ENCODE measurements around the gene NFATC1.

NFATC1 gene

GRCh38 chr18:79395308-79395640 is 456 bp upstream of the NFATC1 start:
- Histone ChIP-seq H2AFZ (ENCODE audit: low read length) (no peak overlapping the region), H3K36me3 (ENCODE audit: insufficient read depth, low read length) (peaks cover 29% of the 10 kb centered on the region), H3F3A (ENCODE audit: insufficient read depth, low read length) (peaks cover 4% of the 10 kb centered on the region; the same call in 1 of the 2 replicates), H4K20me1 (ENCODE audit: insufficient read depth, low read length) (no peaks in the 10 kb centered on the region), H3K27me3 (ENCODE audit: insufficient read depth, low read length) (no peaks in the 10 kb centered on the region), H3K4me1 (ENCODE audit: insufficient read depth, low read length, severe bottlenecking) (peaks cover 34% of the 10 kb centered on the region), H3K27ac (ENCODE audit: low read depth, low read length, poor library complexity, severe bottlenecking) (no peak overlapping the region), H3K79me2 (ENCODE audit: insufficient read depth, low read length) (peaks cover 27% of the 10 kb centered on the region), H3K9ac (ENCODE audit: low read length) (no peak overlapping the region; the same call in 1 of the 2 replicates), H3K4me3 (ENCODE audit: low read depth, low read length, poor library complexity, severe bottlenecking) (peak overlapping the region; percentile 59), H3K9me2 (ENCODE audit: low read depth, low read length) (no peaks in the 10 kb centered on the region), H3K9me3 (ENCODE audit: low read length) (no peaks in the 10 kb centered on the region), H3K4me2 (ENCODE audit: low read length) (peak overlapping the region; percentile 95)
- TF ChIP-seq EZH2 (IDR thresholded peaks at IDR 0.05; ENCODE audit: borderline replicate concordance, low read length) (no peak), CTCF (IDR thresholded peaks at IDR 0.05; ENCODE audit: low read length) (no peak)

GRCh38 chr18:79396431-79397246 is 909 bp downstream of the NFATC1 start:
- Histone ChIP-seq H3K79me2 (ENCODE audit: insufficient read depth, low read length) (peaks cover 35% of the 10 kb centered on the region), H2AFZ (ENCODE audit: low read length) (no peak overlapping the region), H3K9ac (ENCODE audit: low read length) (peak overlapping the region; percentile 94), H3K9me3 (ENCODE audit: low read length) (no peaks in the 10 kb centered on the region), H3K4me3 (ENCODE audit: low read depth, low read length, poor library complexity, severe bottlenecking) (peak overlapping the region; percentile 89), H3K27ac (ENCODE audit: low read depth, low read length, poor library complexity, severe bottlenecking) (peak overlapping the region; percentile 94), H3K9me2 (ENCODE audit: low read depth, low read length) (no peaks in the 10 kb centered on the region), H3K4me2 (ENCODE audit: low read length) (peak overlapping the region; percentile 87), H3K36me3 (ENCODE audit: insufficient read depth, low read length) (peaks cover 33% of the 10 kb centered on the region), H3K27me3 (ENCODE audit: insufficient read depth, low read length) (no peaks in the 10 kb centered on the region), H3K4me1 (ENCODE audit: insufficient read depth, low read length, severe bottlenecking) (peaks cover 42% of the 10 kb centered on the region), H3F3A (ENCODE audit: insufficient read depth, low read length) (peaks cover 4% of the 10 kb centered on the region; the same call in 1 of the 2 replicates), H4K20me1 (ENCODE audit: insufficient read depth, low read length) (no peaks in the 10 kb centered on the region)
- TF ChIP-seq CTCF (IDR thresholded peaks at IDR 0.05; ENCODE audit: low read length) = peak; percentile 30; the same call in 1 of the 2 replicates
- no peak for TF ChIP-seq EZH2 (IDR thresholded peaks at IDR 0.05; ENCODE audit: borderline replicate concordance, low read length)

GRCh38 chr18:79397247-79397829 is 1.6 kb downstream of the NFATC1 start:
- no peak for TF ChIP-seq CTCF (IDR thresholded peaks at IDR 0.05; ENCODE audit: low read length)
- TF ChIP-seq EZH2 (IDR thresholded peaks at IDR 0.05; ENCODE audit: borderline replicate concordance, low read length) = no peak

More at GRCh38 chr18:79397247-79397829, 1.6 kb downstream of the NFATC1 start:
- H3K79me2 ChIP-seq (ENCODE audit: insufficient read depth, low read length) = peaks cover 42% of the 10 kb centered on the region
- no peak overlapping the region for H2AFZ ChIP-seq (ENCODE audit: low read length)
- H3K4me1 ChIP-seq (ENCODE audit: insufficient read depth, low read length, severe bottlenecking) = peaks cover 49% of the 10 kb centered on the region
- H3K9ac ChIP-seq (ENCODE audit: low read length) = peak overlapping the region; percentile 94
- H4K20me1 ChIP-seq (ENCODE audit: insufficient read depth, low read length) = no peaks in the 10 kb centered on the region
- peaks cover 4% of the 10 kb centered on the region; the same call in 1 of the 2 replicates for H3F3A ChIP-seq (ENCODE audit: insufficient read depth, low read length)
- peaks cover 40% of the 10 kb centered on the region for H3K36me3 ChIP-seq (ENCODE audit: insufficient read depth, low read length)
- H3K4me2 ChIP-seq (ENCODE audit: low read length) = peak overlapping the region; percentile 87
- no peaks in the 10 kb centered on the region for H3K27me3 ChIP-seq (ENCODE audit: insufficient read depth, low read length)
- H3K27ac ChIP-seq (ENCODE audit: low read depth, low read length, poor library complexity, severe bottlenecking) = peak overlapping the region; percentile 94
- H3K9me2 ChIP-seq (ENCODE audit: low read depth, low read length) = no peaks in the 10 kb centered on the region
- no peaks in the 10 kb centered on the region for H3K9me3 ChIP-seq (ENCODE audit: low read length)
- peak overlapping the region; percentile 89 for H3K4me3 ChIP-seq (ENCODE audit: low read depth, low read length, poor library complexity, severe bottlenecking)
